NT2/D1 (cell line): ENCODE data around the gene TBC1D10A.

ENCODE experiments used
- DNase-seq: peaks from one replicate; pipeline ENCODE4 v3.0.0-alpha.2; 2011; ENCODE audit warnings: low read depth, low spot score
- H3K27me3 ChIP-seq: 2 replicates; pipeline ENCODE4 v1.6.0; 2011; ENCODE audit warnings: mild to moderate bottlenecking; ENCODE audit not compliant: insufficient read length, insufficient read depth
- H3K36me3 ChIP-seq: 2 replicates; pipeline ENCODE4 v1.6.1; 2011; ENCODE audit warnings: mild to moderate bottlenecking, low read length, mixed read lengths; ENCODE audit not compliant: insufficient read depth, insufficient read length
- H3K4me1 ChIP-seq: 2 replicates; pipeline ENCODE4 v1.5.1; 2011; ENCODE audit not compliant: insufficient read depth, insufficient read length
- H3K4me3 ChIP-seq: 2 replicates; pipeline ENCODE4 v1.5.1; 2011; ENCODE audit warnings: low read depth; ENCODE audit not compliant: insufficient read length
- H3K9ac ChIP-seq: 2 replicates; pipeline ENCODE4 v1.6.0; 2011; ENCODE audit warnings: low read depth; ENCODE audit not compliant: insufficient read length
- H3K9me3 ChIP-seq: 2 replicates; pipeline ENCODE4 v1.5.1; 2011; ENCODE audit warnings: mild to moderate bottlenecking, low read length; ENCODE audit not compliant: insufficient read depth
- SUZ12 ChIP-seq: IDR thresholded peaks from 2 replicates; pipeline ENCODE4 v1.6.1; 2011; ENCODE audit not compliant: insufficient read length, insufficient read depth; ENCODE audit errors: extremely low read depth
- YY1 ChIP-seq: IDR thresholded peaks from 2 replicates; pipeline ENCODE4 v1.6.1; 2011; ENCODE audit not compliant: insufficient read length, insufficient read depth
- ZNF274 ChIP-seq: IDR thresholded peaks from 2 replicates; pipeline ENCODE4 v1.6.1; 2011; ENCODE audit warnings: mild to moderate bottlenecking, low read depth, low read length

TBC1D10A gene

DNA sequence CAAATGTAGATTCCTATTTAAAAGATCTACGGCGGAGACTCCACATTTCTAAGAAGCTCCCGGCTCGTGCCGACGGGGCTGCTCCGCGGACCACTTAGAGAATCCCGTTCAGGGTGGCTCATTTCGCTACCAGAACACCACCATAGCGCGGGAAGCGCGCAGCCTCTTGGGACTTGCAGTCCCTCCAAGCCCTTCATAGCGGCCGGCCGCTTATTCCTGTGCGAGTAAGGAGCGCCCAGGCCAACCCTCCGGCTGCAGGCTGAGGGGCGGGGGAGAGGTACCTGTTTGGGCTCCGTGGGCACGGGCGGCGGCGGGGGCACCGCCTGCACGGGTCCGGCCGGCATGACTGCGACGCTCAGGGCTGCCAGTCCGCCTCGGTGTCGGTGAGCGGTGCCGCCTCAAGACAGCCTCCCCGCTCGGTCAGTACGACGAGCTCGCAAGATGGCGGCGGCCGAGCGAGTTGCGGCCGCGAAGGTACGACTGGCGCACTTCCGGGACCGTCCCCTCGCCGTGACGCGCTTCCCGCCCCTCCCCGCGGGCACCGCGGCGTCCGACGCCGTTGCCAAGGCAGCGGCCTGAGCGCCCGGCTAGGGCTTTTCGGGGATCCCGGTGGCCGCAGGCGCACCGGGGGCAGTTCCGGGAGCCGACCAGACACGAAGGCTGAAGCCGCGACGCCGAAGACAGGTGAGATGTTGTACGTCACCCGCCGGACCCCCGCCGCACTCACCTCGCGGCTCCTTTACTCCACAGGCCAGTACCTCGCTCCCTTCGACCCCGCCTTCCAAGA, 29.9 kb upstream of the TBC1D10A start, which contains the start of the genes CCDC157 and SF3A1:
Gene CCDC157 (plus strand): TSS at position 559 of the 787 bp plus-strand sequence. CDS start 8,994 bp downstream, outside the sequence.
Gene SF3A1 (minus strand): TSS at position 446 of the 787 bp plus-strand sequence. CDS start 102 bp downstream, at position 344.
- Histone ChIP-seq H3K4me3 (peak within 1 kb of the TSS; percentile 83), H3K36me3 (peaks cover 37% of the 10 kb centered on the region), H3K9me3 (no peaks in the 10 kb centered on the region), H3K9ac (peak within 1 kb of the TSS; percentile 95), H3K27me3 (no peaks in the 10 kb centered on the region), H3K4me1 (peaks cover 7% of the 10 kb centered on the region)
- peak; percentile 75 for DNase-seq
- no peak for TF ChIP-seq SUZ12
- no peak for TF ChIP-seq ZNF274
- peak; percentile 85 for TF ChIP-seq YY1

DNA sequence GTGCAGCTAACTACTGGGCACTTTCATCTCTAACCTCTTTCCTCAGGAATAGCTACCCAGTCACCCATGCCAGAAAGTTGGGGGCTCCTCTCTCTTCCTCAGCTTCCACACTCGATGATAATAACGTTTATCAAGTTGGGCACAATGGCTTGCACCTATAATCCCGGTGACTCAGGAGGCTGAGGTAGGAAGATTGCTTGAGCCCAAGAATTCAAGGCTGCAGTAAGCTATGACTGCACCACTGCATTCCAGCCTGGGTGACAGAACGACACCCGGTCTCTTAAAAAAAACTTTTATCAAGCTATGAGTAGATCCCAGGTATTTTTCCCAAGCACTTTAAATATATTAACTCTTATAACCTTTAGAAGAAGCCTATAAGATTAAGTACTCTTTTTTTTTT, 27.9 kb upstream of the TBC1D10A start:
- TF ChIP-seq YY1 (no peak), SUZ12 (no peak), ZNF274 (no peak)
- Histone ChIP-seq H3K4me3 (no peak overlapping the region), H3K9me3 (no peaks in the 10 kb centered on the region), H3K9ac (no peak overlapping the region), H3K27me3 (no peaks in the 10 kb centered on the region), H3K36me3 (peaks cover 55% of the 10 kb centered on the region), H3K4me1 (peaks cover 7% of the 10 kb centered on the region)
- DNase-seq = no peak

DNA sequence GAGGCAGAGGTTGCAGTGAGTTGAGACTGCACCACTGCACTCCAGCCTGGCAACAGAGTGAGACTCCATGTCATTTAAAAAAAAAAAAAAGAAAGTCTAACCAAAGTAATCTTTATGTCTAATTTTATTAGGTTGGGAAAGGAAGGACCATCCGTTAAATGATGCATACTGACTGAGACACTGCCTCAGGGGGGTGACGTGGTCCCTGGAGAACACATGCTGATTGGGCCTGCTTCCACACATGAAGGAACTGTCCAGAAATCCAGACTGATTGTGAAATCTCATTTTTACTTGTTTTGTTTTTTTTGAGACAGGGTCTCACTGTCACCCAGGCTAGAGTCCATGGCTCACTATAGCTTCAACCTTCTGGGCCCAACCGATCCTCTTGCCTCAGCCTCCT, 24.5 kb upstream of the TBC1D10A start:
- TF ChIP-seq ZNF274 (no peak), SUZ12 (no peak), YY1 (no peak)
- no peaks in the 10 kb centered on the region for H3K27me3 ChIP-seq
- H3K36me3 ChIP-seq = peaks cover 80% of the 10 kb centered on the region
- peaks cover 5% of the 10 kb centered on the region for H3K4me1 ChIP-seq
- no peak overlapping the region for H3K4me3 ChIP-seq
- H3K9ac ChIP-seq = no peak overlapping the region
- no peaks in the 10 kb centered on the region for H3K9me3 ChIP-seq
- DNase-seq = no peak

DNA sequence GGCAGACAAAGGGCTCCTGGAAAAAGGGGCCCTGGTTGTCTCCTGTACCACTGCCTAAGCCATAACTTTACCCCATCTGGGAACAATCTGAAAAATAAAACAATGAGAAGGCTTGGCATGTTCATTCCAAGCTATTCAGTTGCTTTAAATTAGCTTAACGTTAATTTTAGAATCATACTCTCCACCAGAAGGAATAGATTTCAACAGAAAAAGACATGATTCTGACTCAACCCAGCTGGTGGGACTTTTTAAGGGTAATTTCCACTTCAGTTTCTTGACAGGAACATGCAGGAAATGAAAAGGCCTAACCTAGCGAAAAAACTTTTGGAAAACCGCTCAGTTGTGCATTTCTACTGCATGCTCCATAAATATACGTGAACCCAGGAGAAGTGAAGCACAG, 22.1 kb upstream of the TBC1D10A start:
- DNase-seq = no peak
- Histone ChIP-seq H3K27me3 (no peaks in the 10 kb centered on the region), H3K9ac (no peak overlapping the region), H3K9me3 (no peaks in the 10 kb centered on the region), H3K36me3 (peaks cover 91% of the 10 kb centered on the region), H3K4me3 (no peak overlapping the region), H3K4me1 (no peaks in the 10 kb centered on the region)
- TF ChIP-seq ZNF274 (no peak), SUZ12 (no peak), YY1 (no peak)

DNA sequence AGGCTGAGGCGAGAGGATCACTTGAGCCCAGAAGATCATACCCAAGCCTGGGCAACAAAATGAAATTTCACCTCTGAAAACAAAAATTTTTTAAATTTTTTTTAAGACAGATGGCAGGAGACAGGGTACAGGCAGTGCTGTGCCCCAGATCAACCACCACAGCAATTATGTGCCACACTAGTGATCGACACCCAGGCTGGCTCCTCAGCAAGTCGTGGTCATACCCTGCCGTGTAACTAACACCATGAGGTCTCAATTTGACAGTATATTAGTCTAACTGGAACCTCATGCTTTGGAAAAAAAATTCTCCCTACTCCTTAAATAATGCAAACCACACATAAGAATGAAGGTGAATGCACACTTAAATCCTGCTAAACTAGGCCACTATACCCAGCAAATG, 21.7 kb upstream of the TBC1D10A start:
- Histone ChIP-seq H3K9ac (no peak overlapping the region), H3K4me1 (no peaks in the 10 kb centered on the region), H3K4me3 (no peak overlapping the region), H3K27me3 (no peaks in the 10 kb centered on the region), H3K36me3 (peaks cover 93% of the 10 kb centered on the region), H3K9me3 (no peaks in the 10 kb centered on the region)
- DNase-seq = no peak
- no peak for TF ChIP-seq YY1
- no peak for TF ChIP-seq SUZ12
- TF ChIP-seq ZNF274 = no peak

DNA sequence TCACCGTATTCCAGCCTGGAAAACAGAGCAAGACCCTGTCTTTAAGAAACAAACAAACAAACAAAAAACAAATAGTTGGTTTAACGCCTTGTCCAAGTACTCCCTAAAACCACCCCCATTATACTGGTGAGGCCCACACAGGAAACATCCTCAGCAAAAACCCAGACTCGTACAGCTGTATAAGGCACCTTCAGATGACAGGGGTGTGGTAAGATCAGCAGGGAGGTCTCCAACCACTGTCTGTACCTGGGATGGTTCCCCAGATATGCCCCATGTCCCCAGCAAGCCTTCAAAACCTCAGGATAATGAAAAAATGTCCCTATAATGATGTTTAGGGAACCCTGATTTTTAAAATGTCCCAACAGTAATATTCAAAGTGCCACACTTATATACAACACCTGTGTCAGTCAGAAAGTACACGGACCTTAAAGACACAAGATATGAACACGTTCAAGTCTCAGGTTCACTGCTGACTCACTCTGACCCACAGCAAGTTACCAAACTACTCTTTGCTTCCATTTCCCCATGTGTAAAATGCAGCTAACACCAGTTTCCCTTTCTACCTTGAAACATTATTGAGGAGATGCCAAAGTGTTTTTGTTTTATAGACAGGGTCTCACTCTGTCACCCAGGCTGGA, 20.6 kb upstream of the TBC1D10A start:
- peaks cover 96% of the 10 kb centered on the region for H3K36me3 ChIP-seq
- TF ChIP-seq ZNF274 = no peak
- TF ChIP-seq YY1 = no peak
- no peak for TF ChIP-seq SUZ12
- no peak for DNase-seq

More for the DNA sequence above, 20.6 kb upstream of the TBC1D10A start:
- no peaks in the 10 kb centered on the region for H3K27me3 ChIP-seq
- H3K4me1 ChIP-seq = no peaks in the 10 kb centered on the region
- no peak overlapping the region for H3K4me3 ChIP-seq
- H3K9ac ChIP-seq = no peak overlapping the region
- H3K9me3 ChIP-seq = no peaks in the 10 kb centered on the region
